SK-N-DZ (cell line): ENCODE measurements around the gene MYO7B.

Experiments used
- DNase-seq: peaks from one replicate; pipeline ENCODE4 v3.0.0-alpha.2; 2015; ENCODE audit warnings: low spot score

MYO7B gene

GRCh38 chr2:127586746-127587295 lies 51.3 kb downstream of the MYO7B start:
- no peak for DNase-seq

- DNase-seq: no peak
Measured at GRCh38 chr2:127588241-127588640, 52.8 kb downstream of the MYO7B start.

GRCh38 chr2:127589358-127589757 lies 53.9 kb downstream of the MYO7B start:
- no peak for DNase-seq

- no peak for DNase-seq
Measured at GRCh38 chr2:127589841-127590240, 54.4 kb downstream of the MYO7B start.

GRCh38 chr2:127590386-127591190 lies 55.1 kb downstream of the MYO7B start:
- DNase-seq: no peak

DNA sequence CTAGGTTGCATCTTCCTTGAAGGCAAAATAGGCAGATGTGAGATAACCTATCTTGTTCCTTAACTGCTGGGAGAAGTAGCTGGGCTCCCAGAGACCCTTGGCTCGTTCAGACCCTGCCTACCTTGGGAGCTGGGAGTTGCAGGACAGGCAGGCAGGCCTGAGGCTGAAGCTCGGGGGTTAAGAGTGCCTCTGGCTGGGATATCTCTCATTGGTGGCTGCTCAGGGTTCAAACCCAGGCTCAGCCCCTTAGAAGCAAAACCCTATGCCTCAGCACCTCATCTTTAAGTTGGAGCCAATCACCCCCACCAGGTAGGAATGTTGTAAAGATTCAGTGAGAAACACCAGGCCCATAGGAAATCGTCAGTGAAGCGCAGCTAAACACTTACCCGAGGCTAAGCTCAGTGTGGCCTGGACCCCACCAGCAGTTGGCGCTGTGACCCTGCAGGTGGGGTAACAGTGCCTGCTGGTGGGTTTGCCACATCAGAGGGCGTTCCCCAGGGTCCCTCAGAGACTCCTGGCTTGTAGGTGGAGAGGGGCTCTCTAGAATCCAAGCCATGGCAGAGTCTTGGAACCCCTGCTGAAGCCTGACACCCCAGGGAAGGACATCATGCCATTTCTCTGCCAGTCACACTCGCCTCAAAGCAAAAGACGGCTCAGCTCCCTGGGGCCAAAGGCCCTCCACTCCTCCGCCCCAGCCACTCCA lies 55.9 kb downstream of the MYO7B start:
- DNase-seq: peak; percentile 73

DNA sequence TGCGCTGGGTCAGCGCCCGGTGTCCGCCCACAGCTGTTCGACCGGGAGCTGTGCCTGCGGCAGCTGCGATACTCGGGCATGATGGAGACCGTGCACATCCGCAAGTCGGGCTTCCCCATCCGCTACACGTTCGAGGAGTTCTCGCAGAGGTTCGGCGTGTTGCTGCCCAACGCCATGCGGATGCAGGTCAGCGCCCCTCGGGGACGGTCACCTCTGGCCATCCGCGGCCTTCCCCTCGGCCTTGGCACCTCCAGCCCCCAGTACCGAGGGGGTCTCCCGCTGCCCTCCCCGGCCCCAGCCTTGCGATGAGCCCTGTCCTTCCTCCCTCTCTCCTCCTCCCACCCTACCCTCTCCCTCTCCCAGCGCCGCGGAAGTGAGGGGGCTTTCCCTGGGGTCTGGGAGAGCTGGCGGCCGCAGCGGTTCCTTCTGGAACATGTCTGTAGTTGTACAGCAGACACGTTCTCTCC lies 57.3 kb downstream of the MYO7B start:
- no peak for DNase-seq

GRCh38 chr2:127593228-127594115 lies 58.0 kb downstream of the MYO7B start:
- DNase-seq: no peak

DNA sequence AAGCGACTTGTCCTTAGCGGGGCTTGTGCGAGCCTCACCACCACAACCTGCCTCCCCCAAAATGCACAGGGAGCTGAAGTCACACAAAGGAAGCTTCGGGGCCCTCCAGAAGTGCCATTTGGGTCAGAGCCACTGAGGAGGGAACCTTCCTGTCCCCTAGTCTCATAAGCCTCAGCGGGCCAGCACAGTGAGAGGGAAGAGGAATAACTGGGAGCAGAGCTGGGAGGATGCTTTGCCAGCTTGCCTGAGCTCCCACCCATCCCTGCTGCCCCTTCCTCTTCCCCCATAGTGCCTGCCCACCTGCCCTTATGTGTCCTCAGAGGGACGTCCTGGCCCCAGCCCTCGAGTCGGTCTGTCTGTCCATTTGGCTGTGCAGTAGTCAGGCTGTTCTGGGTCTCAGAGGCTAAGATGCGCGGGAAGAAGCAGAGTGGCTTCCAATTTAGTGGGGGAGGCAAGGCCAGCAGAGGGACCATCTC lies 58.7 kb downstream of the MYO7B start:
- DNase-seq: no peak

DNA sequence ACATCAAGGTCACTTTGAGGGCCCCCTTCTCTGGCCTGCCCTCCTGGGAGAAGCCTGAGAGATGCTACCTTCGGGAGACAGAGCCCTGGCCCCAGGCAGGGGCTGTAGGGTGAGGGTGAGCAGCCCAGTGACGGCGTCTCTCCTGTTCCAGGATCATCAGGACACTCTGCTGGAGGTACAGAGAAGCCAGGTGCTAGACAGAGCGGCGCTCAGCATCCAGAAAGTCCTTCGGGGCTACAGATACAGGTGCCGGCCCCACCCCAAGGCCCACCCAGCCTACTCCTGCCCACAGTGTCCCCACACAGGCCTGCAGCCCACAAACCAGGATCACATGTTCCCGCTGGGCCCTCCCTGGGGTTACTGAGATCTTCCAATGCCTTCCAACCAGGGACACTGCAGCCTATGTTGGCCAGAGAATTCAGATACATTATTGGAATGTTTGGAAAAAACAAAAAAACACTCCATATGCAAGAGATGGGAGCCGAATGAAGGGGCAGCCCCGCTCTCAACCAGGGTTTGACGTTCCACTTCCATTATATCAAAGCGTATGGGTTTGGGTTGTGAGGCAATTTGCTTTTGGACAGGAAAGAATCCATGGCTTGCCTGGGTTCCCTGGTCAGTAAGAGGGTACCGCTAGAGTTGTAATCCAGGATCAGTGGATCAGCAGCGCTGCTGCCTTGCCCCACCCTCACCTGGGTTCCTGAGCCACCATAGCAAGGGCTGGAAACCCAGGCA lies 61.0 kb downstream of the MYO7B start:
- DNase-seq: no peak

GRCh38 chr2:127597046-127597983 lies 61.8 kb downstream of the MYO7B start:
- DNase-seq: no peak

GRCh38 chr2:127597984-127598380 lies 62.5 kb downstream of the MYO7B start:
- no peak for DNase-seq

- DNase-seq: no peak
Measured at GRCh38 chr2:127598711-127599110, 63.2 kb downstream of the MYO7B start.

GRCh38 chr2:127599211-127599610 lies 63.7 kb downstream of the MYO7B start:
- no peak for DNase-seq

DNA sequence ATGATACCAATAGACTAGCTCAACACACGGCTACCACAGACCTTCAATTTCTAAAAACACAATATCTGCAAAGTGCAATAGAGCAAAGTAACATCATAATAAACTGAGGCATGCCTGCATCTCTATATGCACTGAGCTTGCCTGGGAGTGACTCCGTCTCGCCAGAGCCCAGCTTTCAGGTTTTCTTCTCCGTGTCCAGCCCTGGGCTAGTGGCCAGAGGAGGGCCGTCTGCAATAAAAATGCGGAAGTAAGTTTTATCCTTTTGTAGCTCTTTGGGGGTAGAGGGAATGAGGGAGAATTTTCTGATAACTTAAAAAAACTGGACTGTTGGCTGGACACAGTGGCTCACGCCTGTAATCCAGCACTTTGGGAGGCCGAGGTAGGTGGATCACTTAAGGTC lies 69.5 kb downstream of the MYO7B start:
- DNase-seq: no peak

DNA sequence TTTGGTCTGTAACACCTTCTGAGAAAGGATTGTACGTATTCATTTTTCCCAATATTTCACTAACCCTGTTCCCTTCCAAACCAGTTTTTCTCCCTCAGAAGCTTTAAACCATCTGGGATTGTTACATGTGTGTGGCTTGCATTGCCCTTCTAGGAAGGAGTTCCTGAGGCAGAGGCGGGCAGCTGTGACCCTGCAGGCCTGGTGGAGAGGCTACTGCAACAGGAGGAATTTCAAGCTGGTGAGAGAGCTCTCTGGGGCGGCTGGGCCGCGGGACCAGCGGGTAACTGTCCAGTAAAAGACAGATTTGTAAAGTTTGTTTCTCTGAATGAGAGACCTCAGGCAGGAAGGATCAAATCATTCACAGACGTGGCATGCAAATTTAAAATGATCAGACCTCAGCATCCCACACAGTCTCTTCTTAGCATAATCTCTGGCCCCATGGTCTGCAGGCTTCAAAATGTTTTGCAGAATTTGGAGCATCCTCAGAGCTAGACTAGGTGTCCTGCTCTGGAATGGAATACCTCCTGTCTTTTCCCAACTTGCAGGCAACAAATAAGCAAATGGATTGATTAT lies 70.3 kb downstream of the MYO7B start:
- no peak for DNase-seq

- DNase-seq: no peak
Measured at GRCh38 chr2:127606625-127607398, 71.3 kb downstream of the MYO7B start.

DNA sequence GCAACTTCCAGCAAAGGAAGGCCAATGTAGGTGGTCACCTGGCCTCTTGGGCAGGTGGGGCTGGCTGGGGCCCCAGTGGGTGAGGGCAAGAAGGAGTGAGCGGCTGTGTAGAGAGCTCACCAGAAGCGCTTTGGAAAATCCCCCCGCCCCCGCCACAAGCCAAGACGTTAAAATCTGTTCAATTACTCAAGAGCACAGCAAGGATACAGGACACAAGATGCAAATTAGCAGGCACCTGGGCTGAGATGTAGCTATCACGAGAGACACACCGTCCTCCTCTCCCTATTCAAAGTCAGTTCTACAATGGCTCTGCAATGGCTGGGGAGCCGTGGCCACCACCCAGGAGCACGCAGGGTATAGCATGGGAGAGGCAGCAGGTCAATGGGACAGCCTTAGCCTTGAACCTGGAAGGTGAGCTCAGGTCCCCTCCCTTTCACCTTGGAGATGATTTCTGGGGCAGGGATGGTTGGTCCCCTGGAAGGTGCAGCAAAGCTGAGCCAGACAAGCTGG lies 72.0 kb downstream of the MYO7B start:
- no peak for DNase-seq
